ENCODE measurements around the gene NEXN.
A peak's percentile ranks its signal among the peaks of the same experiment; 100 is the strongest.

DNA sequence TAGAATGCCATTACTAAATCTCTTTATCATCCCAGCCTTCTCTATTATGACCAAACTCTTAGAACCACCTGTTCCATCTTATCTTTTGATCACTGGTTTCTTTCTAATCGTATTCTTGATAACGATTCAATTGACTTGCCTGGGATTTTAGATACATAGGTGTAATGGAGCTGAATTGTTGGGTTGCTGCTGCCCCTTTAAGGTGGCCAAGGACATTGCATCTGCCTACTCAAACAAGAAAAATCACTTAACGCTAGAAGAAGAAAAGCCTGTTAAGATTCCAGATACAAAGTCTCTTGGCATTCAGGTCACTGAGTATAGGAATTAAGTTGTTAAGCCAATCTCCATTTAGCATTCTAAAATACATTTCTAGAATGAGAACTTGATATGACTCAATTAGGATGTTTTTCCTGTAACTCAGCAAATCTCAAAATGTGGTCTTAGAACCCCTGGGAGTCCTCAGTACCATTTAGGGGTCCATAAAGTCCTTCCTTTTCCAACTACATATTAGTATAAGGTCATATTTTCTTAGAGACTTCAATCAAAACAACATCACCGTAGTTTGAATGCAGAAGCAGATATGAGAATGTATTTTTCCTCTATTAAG, 12.4 kb downstream of the NEXN start:
- TF ChIP-seq, protein P1, sequence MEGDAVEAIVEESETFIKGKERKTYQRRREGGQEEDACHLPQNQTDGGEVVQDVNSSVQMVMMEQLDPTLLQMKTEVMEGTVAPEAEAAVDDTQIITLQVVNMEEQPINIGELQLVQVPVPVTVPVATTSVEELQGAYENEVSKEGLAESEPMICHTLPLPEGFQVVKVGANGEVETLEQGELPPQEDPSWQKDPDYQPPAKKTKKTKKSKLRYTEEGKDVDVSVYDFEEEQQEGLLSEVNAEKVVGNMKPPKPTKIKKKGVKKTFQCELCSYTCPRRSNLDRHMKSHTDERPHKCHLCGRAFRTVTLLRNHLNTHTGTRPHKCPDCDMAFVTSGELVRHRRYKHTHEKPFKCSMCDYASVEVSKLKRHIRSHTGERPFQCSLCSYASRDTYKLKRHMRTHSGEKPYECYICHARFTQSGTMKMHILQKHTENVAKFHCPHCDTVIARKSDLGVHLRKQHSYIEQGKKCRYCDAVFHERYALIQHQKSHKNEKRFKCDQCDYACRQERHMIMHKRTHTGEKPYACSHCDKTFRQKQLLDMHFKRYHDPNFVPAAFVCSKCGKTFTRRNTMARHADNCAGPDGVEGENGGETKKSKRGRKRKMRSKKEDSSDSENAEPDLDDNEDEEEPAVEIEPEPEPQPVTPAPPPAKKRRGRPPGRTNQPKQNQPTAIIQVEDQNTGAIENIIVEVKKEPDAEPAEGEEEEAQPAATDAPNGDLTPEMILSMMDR (IDR thresholded peaks at IDR 0.05) = peak; percentile 33
- no peak for TF ChIP-seq EZH2 (IDR thresholded peaks at IDR 0.05; ENCODE audit: borderline replicate concordance, insufficient read depth, low read depth, low read length, poor library complexity, severe bottlenecking)

Data from B cell (primary cell).